ENCODE data around the gene JSRP1.

JSRP1 gene

GRCh38 chr19:2210206-2210605 lies 46.0 kb downstream of the JSRP1 start:
- H3K9me3 ChIP-seq (ENCODE audit: severe bottlenecking) = no peaks in the 10 kb centered on the region
- no peaks in the 10 kb centered on the region for H3K4me1 ChIP-seq (ENCODE audit: insufficient read depth, poor library complexity, severe bottlenecking)
- no peak overlapping the region for H3K4me3 ChIP-seq (ENCODE audit: severe bottlenecking)
- no peak for ATAC-seq (ENCODE audit: low read depth)
- DNase-seq (ENCODE audit: low spot score) = no peak
- H3K36me3 ChIP-seq (ENCODE audit: low read depth) = peaks cover 56% of the 10 kb centered on the region
- H3K27ac ChIP-seq (ENCODE audit: poor library complexity, severe bottlenecking) = no peak overlapping the region
- no peak for TF ChIP-seq CTCF (IDR thresholded peaks at IDR 0.05; ENCODE audit: poor library complexity, severe bottlenecking)
- no peaks in the 10 kb centered on the region for H3K27me3 ChIP-seq (ENCODE audit: insufficient read depth, poor library complexity, severe bottlenecking)

- no peak overlapping the region for H3K4me3 ChIP-seq (ENCODE audit: severe bottlenecking)
Measured at GRCh38 chr19:2209408-2209807, 46.8 kb downstream of the JSRP1 start.

GRCh38 chr19:2208975-2209374 lies 47.2 kb downstream of the JSRP1 start:
- ATAC-seq (ENCODE audit: low read depth) = no peak
- no peaks in the 10 kb centered on the region for H3K27me3 ChIP-seq (ENCODE audit: insufficient read depth, poor library complexity, severe bottlenecking)
- no peak for TF ChIP-seq CTCF (IDR thresholded peaks at IDR 0.05; ENCODE audit: poor library complexity, severe bottlenecking)
- H3K9me3 ChIP-seq (ENCODE audit: severe bottlenecking) = no peaks in the 10 kb centered on the region
- DNase-seq (ENCODE audit: low spot score) = no peak
- no peak overlapping the region for H3K27ac ChIP-seq (ENCODE audit: poor library complexity, severe bottlenecking)
- no peak overlapping the region for H3K4me3 ChIP-seq (ENCODE audit: severe bottlenecking)
- peaks cover 44% of the 10 kb centered on the region for H3K36me3 ChIP-seq (ENCODE audit: low read depth)
- H3K4me1 ChIP-seq (ENCODE audit: insufficient read depth, poor library complexity, severe bottlenecking) = no peaks in the 10 kb centered on the region

More at GRCh38 chr19:2209408-2209807, 46.8 kb downstream of the JSRP1 start:
- no peak for DNase-seq (ENCODE audit: low spot score)
- H3K27me3 ChIP-seq (ENCODE audit: insufficient read depth, poor library complexity, severe bottlenecking) = no peaks in the 10 kb centered on the region
- H3K27ac ChIP-seq (ENCODE audit: poor library complexity, severe bottlenecking) = no peak overlapping the region
- no peaks in the 10 kb centered on the region for H3K9me3 ChIP-seq (ENCODE audit: severe bottlenecking)
- H3K36me3 ChIP-seq (ENCODE audit: low read depth) = peaks cover 48% of the 10 kb centered on the region
- H3K4me1 ChIP-seq (ENCODE audit: insufficient read depth, poor library complexity, severe bottlenecking) = no peaks in the 10 kb centered on the region
- TF ChIP-seq CTCF (IDR thresholded peaks at IDR 0.05; ENCODE audit: poor library complexity, severe bottlenecking) = no peak
- no peak for ATAC-seq (ENCODE audit: low read depth)

- Histone ChIP-seq H3K27me3 (ENCODE audit: insufficient read depth, poor library complexity, severe bottlenecking) (no peaks in the 10 kb centered on the region), H3K4me3 (ENCODE audit: severe bottlenecking) (no peak overlapping the region), H3K27ac (ENCODE audit: poor library complexity, severe bottlenecking) (no peak overlapping the region), H3K36me3 (ENCODE audit: low read depth) (peaks cover 46% of the 10 kb centered on the region), H3K4me1 (ENCODE audit: insufficient read depth, poor library complexity, severe bottlenecking) (no peaks in the 10 kb centered on the region), H3K9me3 (ENCODE audit: severe bottlenecking) (no peaks in the 10 kb centered on the region)
- no peak; the same call in 2 of the 3 replicates for ATAC-seq (ENCODE audit: low read depth)
- no peak for DNase-seq (ENCODE audit: low spot score)
- TF ChIP-seq CTCF (IDR thresholded peaks at IDR 0.05; ENCODE audit: poor library complexity, severe bottlenecking) = no peak
Measured at GRCh38 chr19:2207991-2208860, 48.0 kb downstream of the JSRP1 start.

GRCh38 chr19:2207008-2207407 lies 49.2 kb downstream of the JSRP1 start:
- H3K36me3 ChIP-seq (ENCODE audit: low read depth) = peaks cover 42% of the 10 kb centered on the region

More at GRCh38 chr19:2207008-2207407, 49.2 kb downstream of the JSRP1 start:
- Histone ChIP-seq H3K27ac (ENCODE audit: poor library complexity, severe bottlenecking) (no peak overlapping the region), H3K4me1 (ENCODE audit: insufficient read depth, poor library complexity, severe bottlenecking) (no peaks in the 10 kb centered on the region), H3K9me3 (ENCODE audit: severe bottlenecking) (no peaks in the 10 kb centered on the region), H3K27me3 (ENCODE audit: insufficient read depth, poor library complexity, severe bottlenecking) (no peaks in the 10 kb centered on the region), H3K4me3 (ENCODE audit: severe bottlenecking) (no peak overlapping the region)
- no peak for TF ChIP-seq CTCF (IDR thresholded peaks at IDR 0.05; ENCODE audit: poor library complexity, severe bottlenecking)
- no peak for DNase-seq (ENCODE audit: low spot score)
- no peak for ATAC-seq (ENCODE audit: low read depth)

Data from RWPE2 (cell line).